Measurements from ENCODE around the gene TANC1.

Gene TANC1

GRCh38 chr2:159000072-159000471, 31.6 kb downstream of the TANC1 start:
- DNase-seq = no peak
- Histone ChIP-seq H3K4me3 (no peak overlapping the region), H3K9me3 (no peaks in the 10 kb centered on the region), H3K27ac (no peak overlapping the region), H3K27me3 (no peaks in the 10 kb centered on the region), H3K4me1 (peaks cover 0 to 53% (median 26%) of the 10 kb centered on the region in 4 donors), H3K36me3 (peaks cover 0 to 14% (median 5%) of the 10 kb centered on the region in 3 donors)
- no peak for TF ChIP-seq CTCF (IDR thresholded peaks at IDR 0.05)
- intact Hi-C loops (cut with DNase I; ENCODE audit: low total_unique reads) = no loop called here

GRCh38 chr2:159002462-159003111, 34.1 kb downstream of the TANC1 start:
- Histone ChIP-seq H3K27me3 (no peaks in the 10 kb centered on the region), H3K36me3 (peaks cover 0 to 14% (median 9%) of the 10 kb centered on the region in 3 donors), H3K4me1 (peaks cover 0 to 32% (median 20%) of the 10 kb centered on the region in 4 donors), H3K9me3 (no peaks in the 10 kb centered on the region), H3K4me3 (no peak overlapping the region), H3K27ac (no peak overlapping the region)
- no peak for TF ChIP-seq CTCF (IDR thresholded peaks at IDR 0.05)
- intact Hi-C loops (cut with DNase I; ENCODE audit: low total_unique reads) = no loop called here
- DNase-seq = no peak

- Histone ChIP-seq H3K27ac (no peak overlapping the region), H3K9me3 (no peaks in the 10 kb centered on the region), H3K4me1 (peaks cover 0 to 23% (median 15%) of the 10 kb centered on the region in 4 donors), H3K27me3 (no peaks in the 10 kb centered on the region), H3K4me3 (no peak overlapping the region), H3K36me3 (peaks cover 0 to 14% (median 9%) of the 10 kb centered on the region in 3 donors)
- intact Hi-C loops (cut with DNase I; ENCODE audit: low total_unique reads) = no loop called here
- TF ChIP-seq CTCF (IDR thresholded peaks at IDR 0.05) = no peak
- DNase-seq = no peak
Observed at GRCh38 chr2:159003555-159003954, 35.1 kb downstream of the TANC1 start.

- intact Hi-C loops (cut with DNase I; ENCODE audit: low total_unique reads) = no loop called here
Observed at GRCh38 chr2:159004849-159005248, 36.4 kb downstream of the TANC1 start.

GRCh38 chr2:159009940-159010339, 41.5 kb downstream of the TANC1 start:
- H3K27me3 ChIP-seq = no peaks in the 10 kb centered on the region

More at GRCh38 chr2:159004849-159005248, 36.4 kb downstream of the TANC1 start:
- H3K27ac ChIP-seq = no peak overlapping the region
- H3K9me3 ChIP-seq = no peaks in the 10 kb centered on the region
- peaks cover 0 to 14% (median 9%) of the 10 kb centered on the region in 3 donors for H3K36me3 ChIP-seq
- no peak for TF ChIP-seq CTCF (IDR thresholded peaks at IDR 0.05)
- H3K27me3 ChIP-seq = no peaks in the 10 kb centered on the region
- H3K4me1 ChIP-seq = peaks cover 0 to 13% (median 6%) of the 10 kb centered on the region in 4 donors
- no peak for DNase-seq
- no peak overlapping the region for H3K4me3 ChIP-seq

More at GRCh38 chr2:159009940-159010339, 41.5 kb downstream of the TANC1 start:
- Histone ChIP-seq H3K4me3 (no peak overlapping the region), H3K36me3 (peaks cover 2 to 5% (median 3%) of the 10 kb centered on the region in 3 donors), H3K27ac (peak overlapping the region in 1 of 2 donors; percentile 51), H3K9me3 (peaks cover 0 to 2% (median 0%) of the 10 kb centered on the region in 3 donors), H3K4me1 (peaks cover 0 to 39% (median 13%) of the 10 kb centered on the region in 4 donors)
- TF ChIP-seq CTCF (IDR thresholded peaks at IDR 0.05) = no peak
- intact Hi-C loops (cut with DNase I; ENCODE audit: low total_unique reads) = no loop called here
- no peak for DNase-seq

All from tibial artery (tissue), 4 donors.